ENCODE data around the gene ACVRL1. TPM values are rescaled to one million over a fixed set of nuclear protein-coding genes. Genes with fewer than 3 reads are reported as not detected.
A peak's percentile ranks its signal among the peaks of the same experiment; 100 is the strongest.

The ACVRL1 gene
- polyA plus RNA-seq, 12 donors: 39.3 to 55.1 (median 47.0) TPM; not detected in 1

GRCh38 chr12:51896236-51896635 lies 11.1 kb upstream of the ACVRL1 start:
- DNase-seq: no peak

- DNase-seq: no peak
These were observed 10.1 kb upstream of the ACVRL1 start for GRCh38 chr12:51897181-51897580.

GRCh38 chr12:51898506-51898905 lies 8.8 kb upstream of the ACVRL1 start:
- no peak for DNase-seq

GRCh38 chr12:51898937-51899336 lies 8.4 kb upstream of the ACVRL1 start:
- no peak for DNase-seq

GRCh38 chr12:51900323-51900889 lies 6.9 kb upstream of the ACVRL1 start:
- no peak for DNase-seq

- DNase-seq: no peak
These were observed 6.0 kb upstream of the ACVRL1 start for GRCh38 chr12:51901121-51901817.

GRCh38 chr12:51901881-51902280 lies 5.4 kb upstream of the ACVRL1 start:
- no peak for DNase-seq

GRCh38 chr12:51904951-51905470 lies 2.3 kb upstream of the ACVRL1 start:
- peak; percentile 52 for DNase-seq

GRCh38 chr12:51905471-51906429 lies 1.6 kb upstream of the ACVRL1 start:
- peak; percentile 90 for DNase-seq

- peak; percentile 58 for DNase-seq
These were observed 748 bp upstream of the ACVRL1 start for GRCh38 chr12:51906430-51907082.

- no peak for DNase-seq
These were observed 637 bp downstream of the ACVRL1 start for GRCh38 chr12:51907856-51908425.

- no peak for DNase-seq
These were observed 1.7 kb downstream of the ACVRL1 start for GRCh38 chr12:51908876-51909592.

GRCh38 chr12:51910168-51910567 lies 2.9 kb downstream of the ACVRL1 start:
- DNase-seq: no peak

GRCh38 chr12:51910691-51911090 lies 3.4 kb downstream of the ACVRL1 start:
- DNase-seq: no peak

GRCh38 chr12:51911307-51911706 lies 4.0 kb downstream of the ACVRL1 start:
- DNase-seq: no peak

GRCh38 chr12:51911788-51912711 lies 4.7 kb downstream of the ACVRL1 start:
- no peak for DNase-seq

GRCh38 chr12:51913071-51914033 lies 6.0 kb downstream of the ACVRL1 start:
- DNase-seq: no peak

Measured in muscle of arm (tissue), 12 donors.